DOHH2 (cell line): ENCODE results near the gene NXNL2.

ENCODE experiments used
- H3F3A ChIP-seq: fragments of 200-600 bp; sonication (generic), shearing (Covaris generic); 2 replicates; pipeline ENCODE4 v1.6.0; 2016; ENCODE audit warnings: antibody characterized with exemption, mild to moderate bottlenecking; ENCODE audit not compliant: control insufficient read depth, insufficient read depth
- H3K27ac ChIP-seq: fragments of 200-600 bp; sonication (generic); 2 replicates; pipeline ENCODE4 v1.5.1; 2014; ENCODE audit warnings: low read depth, mild to moderate bottlenecking, low read length, moderate library complexity
- H3K27me3 ChIP-seq: fragments of 200-600 bp; sonication (generic); 2 replicates; pipeline ENCODE4 v1.6.1; 2014; ENCODE audit warnings: mild to moderate bottlenecking, low read length, mixed read lengths; ENCODE audit not compliant: control insufficient read depth
- H3K36me3 ChIP-seq: fragments of 200-600 bp; sonication (generic); 2 replicates; pipeline ENCODE4 v1.6.1; 2014; ENCODE audit warnings: mild to moderate bottlenecking, low read length, moderate library complexity, mixed read lengths; ENCODE audit not compliant: control insufficient read depth
- H3K4me1 ChIP-seq: fragments of 200-600 bp; sonication (generic); 2 replicates; pipeline ENCODE4 v1.6.1; 2014; ENCODE audit warnings: mild to moderate bottlenecking, low read length, mixed read lengths; ENCODE audit not compliant: control insufficient read depth
- H3K4me2 ChIP-seq: fragments of 200-600 bp; sonication (generic); 2 replicates; pipeline ENCODE4 v1.6.0; 2014; ENCODE audit warnings: mild to moderate bottlenecking, low read length, moderate library complexity
- H3K4me3 ChIP-seq: fragments of 200-600 bp; sonication (generic); 2 replicates; pipeline ENCODE4 v1.5.1; 2014; ENCODE audit warnings: mild to moderate bottlenecking, low read length, mixed read lengths
- H3K79me2 ChIP-seq: fragments of 200-600 bp; sonication (generic); 2 replicates; pipeline ENCODE4 v1.6.1; 2014; ENCODE audit warnings: mild to moderate bottlenecking, low read length, mixed read lengths; ENCODE audit not compliant: control insufficient read depth
- H3K9me2 ChIP-seq: fragments of 200-600 bp; sonication (generic); replicated peaks from 2 replicates; pipeline ENCODE4 v1.6.1; 2014; ENCODE audit warnings: mild to moderate bottlenecking, low read length, mixed read lengths; ENCODE audit not compliant: control insufficient read depth
- H3K9me3 ChIP-seq: fragments of 200-600 bp; sonication (generic); 2 replicates; pipeline ENCODE4 v1.6.1; 2014; ENCODE audit warnings: antibody characterized with exemption, low read length, mixed read lengths; ENCODE audit not compliant: control insufficient read depth, insufficient read depth
- H4K20me1 ChIP-seq: fragments of 200-600 bp; sonication (generic); 2 replicates; pipeline ENCODE4 v1.6.0; 2014; ENCODE audit warnings: low read depth, mild to moderate bottlenecking, antibody characterized with exemption, low read length, moderate library complexity; ENCODE audit not compliant: control insufficient read depth, insufficient read depth
- EZH2phosphoT487 ChIP-seq: fragments of 200-600 bp; sonication (generic); IDR thresholded peaks from 2 replicates; pipeline ENCODE4 v1.6.1; 2017; ENCODE audit warnings: borderline replicate concordance, mild to moderate bottlenecking, antibody characterized with exemption, low read length, moderate library complexity, mixed read lengths
- TF ChIP-seq, protein P1 (sequence below): fragments of 200-600 bp; sonication (generic); IDR thresholded peaks from one replicate; pipeline ENCODE4 v1.5.1; 2014; ENCODE audit warnings: antibody characterized with exemption, mild to moderate bottlenecking, low read depth, low read length; ENCODE audit not compliant: poor library complexity, severe bottlenecking

NXNL2 gene

GRCh38 chr9:88528080-88528790, 6.7 kb upstream of the NXNL2 start:
- Histone ChIP-seq H3K4me3 (no peak overlapping the region), H3K36me3 (no peaks in the 10 kb centered on the region), H3K4me2 (no peak overlapping the region), H3K79me2 (no peaks in the 10 kb centered on the region), H3K9me3 (no peaks in the 10 kb centered on the region), H3K4me1 (no peaks in the 10 kb centered on the region), H4K20me1 (no peaks in the 10 kb centered on the region), H3K9me2 (no peaks in the 10 kb centered on the region), H3F3A (no peaks in the 10 kb centered on the region), H3K27me3 (no peaks in the 10 kb centered on the region), H3K27ac (no peak overlapping the region)
- no peak for TF ChIP-seq EZH2phosphoT487
- TF ChIP-seq, protein P1, sequence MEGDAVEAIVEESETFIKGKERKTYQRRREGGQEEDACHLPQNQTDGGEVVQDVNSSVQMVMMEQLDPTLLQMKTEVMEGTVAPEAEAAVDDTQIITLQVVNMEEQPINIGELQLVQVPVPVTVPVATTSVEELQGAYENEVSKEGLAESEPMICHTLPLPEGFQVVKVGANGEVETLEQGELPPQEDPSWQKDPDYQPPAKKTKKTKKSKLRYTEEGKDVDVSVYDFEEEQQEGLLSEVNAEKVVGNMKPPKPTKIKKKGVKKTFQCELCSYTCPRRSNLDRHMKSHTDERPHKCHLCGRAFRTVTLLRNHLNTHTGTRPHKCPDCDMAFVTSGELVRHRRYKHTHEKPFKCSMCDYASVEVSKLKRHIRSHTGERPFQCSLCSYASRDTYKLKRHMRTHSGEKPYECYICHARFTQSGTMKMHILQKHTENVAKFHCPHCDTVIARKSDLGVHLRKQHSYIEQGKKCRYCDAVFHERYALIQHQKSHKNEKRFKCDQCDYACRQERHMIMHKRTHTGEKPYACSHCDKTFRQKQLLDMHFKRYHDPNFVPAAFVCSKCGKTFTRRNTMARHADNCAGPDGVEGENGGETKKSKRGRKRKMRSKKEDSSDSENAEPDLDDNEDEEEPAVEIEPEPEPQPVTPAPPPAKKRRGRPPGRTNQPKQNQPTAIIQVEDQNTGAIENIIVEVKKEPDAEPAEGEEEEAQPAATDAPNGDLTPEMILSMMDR: no peak

DNA sequence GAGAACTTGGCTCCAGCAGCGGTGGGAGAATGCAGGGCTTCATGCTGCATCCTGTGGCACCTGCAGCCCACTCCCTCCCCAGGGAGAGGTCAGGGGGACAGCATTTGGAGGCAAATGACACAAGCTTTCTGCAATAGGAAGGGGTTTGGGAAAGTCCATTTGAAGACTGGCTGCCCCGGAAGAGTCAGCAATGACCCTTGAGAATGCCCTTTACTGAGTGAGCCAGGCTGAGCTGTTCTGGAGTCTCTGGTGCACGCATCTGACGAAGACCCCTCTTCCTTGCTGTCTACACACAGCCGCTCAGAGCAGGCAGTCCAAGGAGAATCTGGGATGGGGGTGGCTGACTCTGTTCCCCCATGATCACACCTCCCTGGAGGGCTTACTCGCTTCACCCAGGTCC, 5.5 kb upstream of the NXNL2 start:
- Histone ChIP-seq H3K4me1 (no peaks in the 10 kb centered on the region), H3K79me2 (no peaks in the 10 kb centered on the region), H3K9me3 (no peaks in the 10 kb centered on the region), H3K27ac (no peak overlapping the region), H3K36me3 (no peaks in the 10 kb centered on the region), H3K4me2 (no peak overlapping the region), H3K27me3 (no peaks in the 10 kb centered on the region), H3K4me3 (no peak overlapping the region), H4K20me1 (no peaks in the 10 kb centered on the region), H3F3A (no peaks in the 10 kb centered on the region), H3K9me2 (no peaks in the 10 kb centered on the region)
- no peak for TF ChIP-seq EZH2phosphoT487
- TF ChIP-seq, protein P1: no peak

DNA sequence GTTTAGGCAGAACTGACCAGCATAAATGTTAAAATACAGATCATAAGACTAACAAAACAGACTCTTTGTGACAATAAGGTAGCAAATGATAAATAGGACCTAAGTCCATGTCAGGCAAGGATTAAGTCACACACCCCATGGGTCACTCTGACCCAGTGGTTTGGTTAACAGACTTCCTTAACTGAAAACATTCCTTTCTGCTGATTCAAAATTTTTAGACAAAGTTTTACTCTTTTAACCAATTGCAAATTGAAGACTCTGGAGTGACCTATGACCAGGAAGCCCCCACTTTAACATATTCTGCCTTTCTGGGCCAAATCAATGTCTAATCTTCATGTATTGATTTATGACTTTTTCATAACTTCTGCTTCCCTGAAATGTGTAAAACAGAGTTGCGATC, 4.9 kb upstream of the NXNL2 start:
- Histone ChIP-seq H3K4me1 (no peaks in the 10 kb centered on the region), H3K36me3 (no peaks in the 10 kb centered on the region), H3K4me2 (no peak overlapping the region), H3K9me2 (no peaks in the 10 kb centered on the region), H3K27ac (no peak overlapping the region), H3K4me3 (no peak overlapping the region), H4K20me1 (no peaks in the 10 kb centered on the region), H3F3A (no peaks in the 10 kb centered on the region), H3K9me3 (no peaks in the 10 kb centered on the region), H3K79me2 (no peaks in the 10 kb centered on the region), H3K27me3 (no peaks in the 10 kb centered on the region)
- TF ChIP-seq EZH2phosphoT487: no peak
- TF ChIP-seq, protein P1: no peak
